HFFc6 (cell line): ENCODE data around the gene BAHCC1. TPM values are rescaled to one million over a fixed set of nuclear protein-coding genes. Genes with fewer than 3 reads are reported as not detected.

ENCODE experiments used
- DNase-seq: peaks from one replicate; pipeline ENCODE4 v3.0.0-alpha.2; 2018
- H3K27ac Mint-ChIP-seq: 2 replicates; pipeline ENCODE4 v1.8.0; 2020; ENCODE audit warnings: mild to moderate bottlenecking, mixed read lengths
- H3K27me3 Mint-ChIP-seq: 2 replicates; pipeline ENCODE4 v1.8.0; 2021; ENCODE audit warnings: mild to moderate bottlenecking, moderate library complexity, mixed read lengths; ENCODE audit not compliant: insufficient read depth
- H3K36me3 Mint-ChIP-seq: 2 replicates; pipeline ENCODE4 v1.8.0; 2021; ENCODE audit warnings: low read depth, mixed read lengths
- H3K4me1 Mint-ChIP-seq: 2 replicates; pipeline ENCODE4 v1.8.0; 2020; ENCODE audit warnings: low read depth, mixed read lengths
- H3K4me3 Mint-ChIP-seq: 2 replicates; pipeline ENCODE4 v1.8.0; 2020; ENCODE audit warnings: mild to moderate bottlenecking, moderate library complexity, mixed read lengths
- H3K9me3 Mint-ChIP-seq: 2 replicates; pipeline ENCODE4 v1.8.0; 2020; ENCODE audit warnings: mild to moderate bottlenecking, mixed read lengths
- total RNA-seq, 6 experiments: library from RNA; stranded (reverse); fragmentation: NEBNext Ultra II Directional; extraction: Animal tissue kit (Norgen Biotek cat#: 25700); gene quantifications; 2 replicates in 1 of 6; 3 replicates in 5 of 6; pipeline ENCODE4 v1.2.3, GENCODE V29; 2021
- TF ChIP-seq, protein P1 (sequence below): fragments of 200-600 bp; sonication (generic); IDR thresholded peaks from 2 replicates; pipeline ENCODE4 v1.5.0; 2021; ENCODE audit warnings: antibody characterized with exemption, mild to moderate bottlenecking

The BAHCC1 gene
- total RNA-seq, 6 experiments from 2014 or later, result 7.3 to 9.7 (median 8.3) TPM

DNA sequence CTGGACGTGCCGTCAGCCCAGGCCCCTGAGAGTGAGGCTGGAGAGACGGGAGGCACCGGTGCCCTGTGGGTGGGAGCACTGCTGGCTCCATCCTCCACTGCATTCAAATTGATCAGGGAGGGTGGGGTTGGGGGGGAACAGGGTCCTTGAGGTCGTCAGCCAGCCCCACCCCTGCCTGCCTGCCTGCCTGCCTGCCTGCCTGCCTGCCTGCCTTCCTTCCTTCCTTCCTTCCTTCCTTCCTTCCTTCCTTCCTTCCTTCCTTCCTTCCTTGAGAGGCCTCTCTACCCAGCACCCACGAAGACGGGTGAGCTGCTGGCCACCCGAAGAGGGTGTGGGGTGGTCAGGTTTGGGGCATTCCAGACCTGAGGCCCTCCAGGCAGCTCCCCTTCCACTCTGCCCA, 16.0 kb downstream of the BAHCC1 start:
- no peak for DNase-seq
- Mint-ChIP-seq H3K27me3 (peaks cover 4% of the 10 kb centered on the region), H3K36me3 (no peaks in the 10 kb centered on the region), H3K4me1 (peaks cover 5% of the 10 kb centered on the region), H3K9me3 (no peaks in the 10 kb centered on the region), H3K27ac (no peak overlapping the region), H3K4me3 (no peak overlapping the region)
- TF ChIP-seq, protein P1, sequence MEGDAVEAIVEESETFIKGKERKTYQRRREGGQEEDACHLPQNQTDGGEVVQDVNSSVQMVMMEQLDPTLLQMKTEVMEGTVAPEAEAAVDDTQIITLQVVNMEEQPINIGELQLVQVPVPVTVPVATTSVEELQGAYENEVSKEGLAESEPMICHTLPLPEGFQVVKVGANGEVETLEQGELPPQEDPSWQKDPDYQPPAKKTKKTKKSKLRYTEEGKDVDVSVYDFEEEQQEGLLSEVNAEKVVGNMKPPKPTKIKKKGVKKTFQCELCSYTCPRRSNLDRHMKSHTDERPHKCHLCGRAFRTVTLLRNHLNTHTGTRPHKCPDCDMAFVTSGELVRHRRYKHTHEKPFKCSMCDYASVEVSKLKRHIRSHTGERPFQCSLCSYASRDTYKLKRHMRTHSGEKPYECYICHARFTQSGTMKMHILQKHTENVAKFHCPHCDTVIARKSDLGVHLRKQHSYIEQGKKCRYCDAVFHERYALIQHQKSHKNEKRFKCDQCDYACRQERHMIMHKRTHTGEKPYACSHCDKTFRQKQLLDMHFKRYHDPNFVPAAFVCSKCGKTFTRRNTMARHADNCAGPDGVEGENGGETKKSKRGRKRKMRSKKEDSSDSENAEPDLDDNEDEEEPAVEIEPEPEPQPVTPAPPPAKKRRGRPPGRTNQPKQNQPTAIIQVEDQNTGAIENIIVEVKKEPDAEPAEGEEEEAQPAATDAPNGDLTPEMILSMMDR, result no peak

DNA sequence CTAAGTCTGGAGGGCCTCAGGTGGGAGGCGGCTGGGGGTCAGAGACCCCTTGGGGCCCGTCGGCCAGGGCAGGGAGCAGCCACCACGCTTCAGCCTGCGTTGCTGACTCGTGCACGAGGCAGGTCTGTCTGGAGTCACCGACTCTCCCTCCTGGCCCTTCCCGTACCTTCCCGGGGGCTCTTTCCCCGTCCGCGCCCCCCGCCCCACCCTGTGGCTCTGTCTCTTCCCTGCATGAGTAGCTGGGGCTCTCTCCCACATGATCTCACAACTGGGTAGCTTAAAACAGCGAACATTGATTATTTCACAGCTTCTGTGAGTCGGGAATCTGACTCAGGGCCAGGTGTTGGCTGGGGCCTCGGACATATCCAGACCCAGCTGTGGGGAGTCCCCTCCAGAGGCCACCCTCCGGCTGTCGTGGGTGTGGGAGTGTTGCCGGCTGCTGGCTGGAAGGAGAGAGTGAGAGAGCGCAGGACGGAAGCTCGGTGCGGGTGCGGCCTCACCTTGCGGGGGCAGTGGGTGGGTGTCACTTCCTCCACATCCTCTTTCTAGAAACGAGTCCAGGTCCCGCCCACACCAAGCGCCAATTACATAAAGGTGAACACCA, 17.3 kb downstream of the BAHCC1 start:
- Mint-ChIP-seq H3K36me3 (no peaks in the 10 kb centered on the region), H3K4me1 (peaks cover 17% of the 10 kb centered on the region), H3K4me3 (no peak overlapping the region), H3K9me3 (no peaks in the 10 kb centered on the region), H3K27ac (no peak overlapping the region), H3K27me3 (peaks cover 4% of the 10 kb centered on the region)
- DNase-seq, result no peak
- TF ChIP-seq, protein P1, result no peak

DNA sequence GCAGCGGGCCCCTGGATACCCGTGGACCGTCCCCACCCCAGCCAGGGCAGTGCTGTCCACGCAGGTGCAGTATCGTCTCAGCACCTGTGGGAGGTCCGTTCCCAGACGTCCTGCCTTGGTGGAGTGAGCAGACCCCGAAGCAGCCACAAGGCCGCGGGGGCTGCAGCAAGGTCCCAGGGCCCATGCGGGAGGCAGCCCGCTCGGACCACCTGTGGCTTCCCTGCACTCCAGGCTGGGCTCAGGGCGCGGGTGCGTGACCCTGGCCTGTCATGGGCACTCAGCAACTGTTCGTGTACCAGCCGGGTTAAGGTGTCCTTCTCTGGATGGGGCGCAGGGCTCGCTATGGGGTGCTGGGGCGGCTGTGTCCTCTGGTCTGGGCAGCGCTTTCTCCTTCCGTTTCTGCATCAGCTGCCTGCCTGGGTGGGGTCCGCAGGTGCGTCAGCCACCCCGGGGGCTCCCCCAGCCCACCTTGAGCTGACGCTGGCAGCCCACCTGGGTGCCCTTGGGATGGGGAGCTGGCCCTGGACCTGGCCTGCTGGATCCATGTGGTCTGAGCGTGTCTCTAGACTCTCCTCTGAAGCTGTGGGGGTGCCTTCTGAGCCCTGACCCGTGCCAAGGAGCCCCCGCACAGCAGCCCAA, 18.4 kb downstream of the BAHCC1 start:
- Mint-ChIP-seq H3K4me3 (no peak overlapping the region), H3K36me3 (no peaks in the 10 kb centered on the region), H3K9me3 (no peaks in the 10 kb centered on the region), H3K27ac (no peak overlapping the region), H3K4me1 (peaks cover 26% of the 10 kb centered on the region), H3K27me3 (peaks cover 4% of the 10 kb centered on the region)
- TF ChIP-seq, protein P1, result no peak
- DNase-seq, result no peak

DNA sequence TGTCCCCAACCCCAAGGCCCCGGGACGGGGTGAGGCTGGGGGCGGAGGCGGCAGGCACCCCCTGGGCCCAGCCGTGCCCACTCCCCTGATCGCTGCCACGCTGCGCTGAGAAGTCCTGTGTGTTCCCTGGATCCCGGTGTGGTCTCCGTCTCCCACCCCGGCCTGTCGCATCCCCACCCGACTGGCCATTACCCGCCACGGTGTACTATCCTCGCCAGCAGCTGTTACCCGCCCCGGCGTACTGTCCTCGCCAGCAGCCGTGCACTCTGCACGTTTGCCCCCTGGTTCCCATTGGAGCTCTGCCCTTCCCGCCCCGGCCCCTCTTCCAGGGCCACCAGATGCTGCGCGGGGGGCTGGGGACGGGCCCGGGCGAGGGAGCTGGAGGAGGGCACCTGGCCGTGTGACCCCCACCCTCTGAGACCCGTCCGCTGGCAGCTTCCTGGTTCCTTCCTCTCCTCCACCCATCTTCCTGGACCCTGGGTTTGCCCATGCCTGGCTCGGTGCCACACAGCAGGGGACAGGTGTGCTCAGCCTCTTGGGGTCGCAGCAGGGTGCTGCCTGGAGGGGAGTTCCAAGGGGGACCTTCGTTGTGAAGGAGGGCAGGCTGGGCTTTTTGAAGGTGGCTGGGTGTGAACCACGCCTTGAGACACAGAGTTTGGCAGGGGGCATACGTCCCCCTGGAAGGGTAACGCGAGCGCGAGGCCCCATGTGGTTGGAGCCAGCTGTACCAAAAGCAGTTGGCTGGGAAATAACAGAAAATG, 19.7 kb downstream of the BAHCC1 start:
- no peaks in the 10 kb centered on the region for H3K9me3 Mint-ChIP-seq
- TF ChIP-seq, protein P1, result no peak
- no peaks in the 10 kb centered on the region for H3K36me3 Mint-ChIP-seq
- peaks cover 37% of the 10 kb centered on the region for H3K4me1 Mint-ChIP-seq
- H3K27me3 Mint-ChIP-seq, result peaks cover 4% of the 10 kb centered on the region
- no peak overlapping the region for H3K27ac Mint-ChIP-seq
- DNase-seq, result no peak
- no peak overlapping the region for H3K4me3 Mint-ChIP-seq

DNA sequence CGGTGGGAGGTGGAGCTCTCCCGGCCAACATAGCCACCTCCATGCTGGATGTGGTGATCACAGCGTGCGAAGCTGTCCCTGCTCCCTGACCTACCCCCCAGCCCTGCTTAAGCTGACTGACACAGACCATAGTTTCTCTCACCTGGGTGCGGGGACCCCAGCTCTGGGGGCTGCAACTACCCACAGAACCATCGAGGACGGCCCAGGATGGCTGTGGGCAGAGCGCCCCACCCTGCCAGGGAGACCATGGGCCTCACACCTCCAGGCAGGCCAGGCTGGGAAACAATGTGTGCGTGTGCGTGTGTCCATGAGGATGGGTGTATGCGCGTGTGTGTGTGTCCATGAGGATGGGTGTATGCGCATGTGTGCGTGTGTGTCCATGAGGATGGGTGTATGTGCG, 20.4 kb downstream of the BAHCC1 start:
- Mint-ChIP-seq H3K36me3 (no peaks in the 10 kb centered on the region), H3K4me1 (peaks cover 38% of the 10 kb centered on the region)

More for the DNA sequence above, 20.4 kb downstream of the BAHCC1 start:
- H3K27ac Mint-ChIP-seq, result no peak overlapping the region
- H3K4me3 Mint-ChIP-seq, result no peak overlapping the region
- no peak for DNase-seq
- H3K27me3 Mint-ChIP-seq, result peaks cover 4% of the 10 kb centered on the region
- TF ChIP-seq, protein P1, result no peak
- H3K9me3 Mint-ChIP-seq, result no peaks in the 10 kb centered on the region
